NCI-H2107 treated with DMSO at 0.1 percent for 48 hours (cell line): Measurements from ENCODE around the gene RTEL1.
"Not testable (repeated sequence)": the region's sequence is repeated elsewhere in the genome, so short reads cannot be mapped to it uniquely, and the experiment has no call there.

Experiments
- DNase-seq: peaks from one replicate; lab custom pipeline; 2025; ENCODE audit not compliant: unreplicated experiment; lab: John Stamatoyannopoulos, UW

Gene RTEL1

GRCh38 chr20:63657937-63658748, at the start of gene RTEL1:
TSS of gene RTEL1 (plus strand) at chr20:63658312. CDS start at chr20:63659403, 1,091 bp downstream.
- DNase-seq, result peak; percentile 92

GRCh38 chr20:63610581-63611435, 47.3 kb upstream of the RTEL1 start:
- no peak for DNase-seq

GRCh38 chr20:63611646-63612045, 46.5 kb upstream of the RTEL1 start:
- DNase-seq, result no peak

GRCh38 chr20:63612276-63612931, 45.7 kb upstream of the RTEL1 start:
- no peak for DNase-seq

- DNase-seq, result not testable (repeated sequence)
Measured at GRCh38 chr20:63613863-63614594, 44.1 kb upstream of the RTEL1 start.

- DNase-seq, result no peak
Measured at GRCh38 chr20:63617092-63617875, 40.8 kb upstream of the RTEL1 start.

- no peak for DNase-seq
Measured at GRCh38 chr20:63617876-63618265, 40.2 kb upstream of the RTEL1 start.

- no peak for DNase-seq
Measured at GRCh38 chr20:63618291-63618980, 39.7 kb upstream of the RTEL1 start.

GRCh38 chr20:63619086-63619485, 39.0 kb upstream of the RTEL1 start:
- DNase-seq, result no peak

- no peak for DNase-seq
Measured at GRCh38 chr20:63619505-63619904, 38.6 kb upstream of the RTEL1 start.

GRCh38 chr20:63620991-63621390, 37.1 kb upstream of the RTEL1 start:
- no peak for DNase-seq

GRCh38 chr20:63622096-63622495, 36.0 kb upstream of the RTEL1 start:
- no peak for DNase-seq

- DNase-seq, result no peak
Measured at GRCh38 chr20:63622732-63623131, 35.4 kb upstream of the RTEL1 start.

GRCh38 chr20:63624486-63624885, 33.6 kb upstream of the RTEL1 start:
- no peak for DNase-seq

GRCh38 chr20:63625771-63626423, 32.2 kb upstream of the RTEL1 start:
- no peak for DNase-seq

- peak; percentile 50 for DNase-seq
Measured at GRCh38 chr20:63626424-63627128, 31.5 kb upstream of the RTEL1 start, which contains the start of gene GMEB2. TSS of gene GMEB2 (minus strand) at chr20:63627101. CDS start at chr20:63619397, 7,704 bp downstream.

- DNase-seq, result peak; percentile 67
Measured at GRCh38 chr20:63627129-63627750, 30.9 kb upstream of the RTEL1 start.

GRCh38 chr20:63627751-63628245, 30.3 kb upstream of the RTEL1 start:
- no peak for DNase-seq
